K562 (cell line): ENCODE data around the gene H2AZ2. TPM values are rescaled to one million over a fixed set of nuclear protein-coding genes. Genes with fewer than 3 reads are reported as not detected.

Experiments used
- CSDE1 ChIP-seq, 2 experiments: fragments of 450-650 bp; IDR thresholded peaks; 2 replicates each; pipeline ENCODE4 v1.6.1; 2016; ENCODE audit warnings: mild to moderate bottlenecking in 1 of 2
- DIDO1 ChIP-seq: fragments of 450-650 bp; IDR thresholded peaks from 2 replicates; pipeline ENCODE4 v1.6.1; 2016; ENCODE audit warnings: low read depth, missing biosample characterization, missing genetic modification characterization
- NEUROD1 ChIP-seq: fragments of 150-350 bp; IDR thresholded peaks from 2 replicates; pipeline ENCODE4 v1.6.1; 2014; ENCODE audit warnings: borderline replicate concordance, low read length, low read depth; ENCODE audit not compliant: partially characterized antibody
- NFE2L1 ChIP-seq: fragments of 450-650 bp; IDR thresholded peaks from 2 replicates; pipeline ENCODE4 v1.6.1; 2016; ENCODE audit warnings: missing genetic modification characterization, low read depth, mild to moderate bottlenecking, missing compliant biosample characterization, moderate library complexity, borderline replicate concordance
- NFIX ChIP-seq: fragments of 250-450 bp; sonication (Bioruptor Pico); IDR thresholded peaks from 2 replicates; pipeline ENCODE4 v1.4.0; 2020; ENCODE audit warnings: low read depth, mild to moderate bottlenecking, moderate library complexity
- PRMT5 ChIP-seq: sonication (generic); formaldehyde crosslinking; IDR thresholded peaks from 2 replicates; pipeline ENCODE4 v1.5.0; 2020; ENCODE audit warnings: missing genetic modification reagents
- RFX7 ChIP-seq: fragments of 250-450 bp; sonication (Bioruptor Pico); IDR thresholded peaks from 2 replicates; pipeline ENCODE4 v1.5.1; 2021; ENCODE audit warnings: mild to moderate bottlenecking
- SETDB1 ChIP-seq: IDR thresholded peaks from one replicate; pipeline ENCODE4 v1.6.1; 2012; ENCODE audit warnings: low read length, control low read depth, inconsistent platforms
- SMAD2 ChIP-seq: fragments of 150-350 bp; IDR thresholded peaks from 2 replicates; pipeline ENCODE4 v1.6.1; 2014; ENCODE audit warnings: low read depth, mild to moderate bottlenecking, low read length
- STAT5B ChIP-seq: fragments of 250-450 bp; sonication (Bioruptor Pico); IDR thresholded peaks from 2 replicates; pipeline ENCODE4 v1.8.0; 2021; ENCODE audit warnings: mild to moderate bottlenecking, inconsistent platforms
- TSHZ1 ChIP-seq: fragments of 250-450 bp; sonication (Bioruptor Pico); IDR thresholded peaks from 2 replicates; pipeline ENCODE4 v1.4.0; 2020; ENCODE audit warnings: mild to moderate bottlenecking, moderate library complexity
- ZBTB11 ChIP-seq, 3 experiments: fragments of 200-800 bp in 1 of 3; fragments of 250-450 bp in 1 of 3; fragments of 450-650 bp in 1 of 3; sonication (Bioruptor Pico) in 1 of 3; sonication (Bioruptor generic) in 1 of 3; formaldehyde crosslinking in 1 of 3; IDR thresholded peaks; 2 replicates each; pipeline versions ENCODE4 v1.6.1 to v1.8.0; 2016 to 2022; ENCODE audit warnings: mild to moderate bottlenecking in 2 of 3, missing genetic modification characterization in 2 of 3, missing compliant biosample characterization in 1 of 3, moderate library complexity in 1 of 3
- ZNF224 ChIP-seq: sonication (generic); formaldehyde crosslinking; IDR thresholded peaks from 2 replicates; pipeline ENCODE4 v1.8.0; 2022; ENCODE audit warnings: mild to moderate bottlenecking, missing genetic modification reagents
- polyA plus RNA-seq, 8 experiments: library from polyadenylated mRNA; depleted of rRNA in 4 of 8; stranded (reverse) in 5 of 8; unstranded in 3 of 8; fragments of >200 nt; fragmentation: Nextera tagmentation in 2 of 8; fragmentation: Illumina TruSeq in 1 of 8; extraction: Ambion mirVana in 2 of 8; extraction: Trizol in 1 of 8; gene quantifications; 2 replicates each; pipeline versions ENCODE4 v1.2.1 to v1.2.3, GENCODE V29; 2011 to 2014; ENCODE audit warnings: inconsistent platforms in 1 of 8, missing spikeins in 1 of 8
- total RNA-seq, 7 experiments: library from RNA; depleted of rRNA in 6 of 7; stranded (reverse); fragments of >200 nt in 6 of 7; fragmentation: Illumina TruSeq in 2 of 7; extraction: Trizol in 2 of 7; gene quantifications; 2 replicates each; pipeline versions ENCODE4 v1.2.1 to v1.2.3, GENCODE V29; 2011 to 2021; ENCODE audit warnings: low replicate concordance in 1 of 7
- TF ChIP-seq, protein P1 (sequence below): sonication (generic); formaldehyde crosslinking; IDR thresholded peaks from 2 replicates; pipeline ENCODE4 v1.8.1; 2022; ENCODE audit warnings: missing genetic modification reagents
- TF ChIP-seq, protein P2 (sequence below): fragments of 250-450 bp; sonication (Bioruptor Pico); IDR thresholded peaks from 2 replicates; pipeline ENCODE4 v1.8.0; 2022; ENCODE audit warnings: moderate library complexity, mild to moderate bottlenecking, inconsistent platforms
- TF ChIP-seq, protein P3 (sequence below): fragments of 450-650 bp; formaldehyde crosslinking; conservative IDR thresholded peaks from 2 replicates; pipeline ENCODE4 v1.4.0; 2022; ENCODE audit warnings: mild to moderate bottlenecking, missing genetic modification characterization

The H2AZ2 gene
- total and polyA plus RNA-seq, 9 of the 15 experiments (the other 6 are each of a cell fraction or from before 2014, with no cell fraction given) = 105 to 382 (median 286) TPM

GRCh38 chr7:44796034-44796503 is 51.8 kb downstream of the H2AZ2 start (continued):
- TF ChIP-seq TSHZ1 (CRISPR knock-in tag) (no peak), CSDE1 (IDR thresholded peaks at IDR 0.05) (no peak), SETDB1 (no peak), PRMT5 (CRISPR knock-in tag) (no peak), SMAD2 (no peak), DIDO1 (tag) (no peak), NEUROD1 (no peak), ZBTB11 (CRISPR knock-in tag; IDR thresholded peaks at IDR 0.05) (no peak), STAT5B (CRISPR knock-in tag) (no peak), RFX7 (CRISPR knock-in tag) (no peak), ZNF224 (no peak), NFE2L1 (tag) (no peak), NFIX (no peak)
- TF ChIP-seq, protein P1, sequence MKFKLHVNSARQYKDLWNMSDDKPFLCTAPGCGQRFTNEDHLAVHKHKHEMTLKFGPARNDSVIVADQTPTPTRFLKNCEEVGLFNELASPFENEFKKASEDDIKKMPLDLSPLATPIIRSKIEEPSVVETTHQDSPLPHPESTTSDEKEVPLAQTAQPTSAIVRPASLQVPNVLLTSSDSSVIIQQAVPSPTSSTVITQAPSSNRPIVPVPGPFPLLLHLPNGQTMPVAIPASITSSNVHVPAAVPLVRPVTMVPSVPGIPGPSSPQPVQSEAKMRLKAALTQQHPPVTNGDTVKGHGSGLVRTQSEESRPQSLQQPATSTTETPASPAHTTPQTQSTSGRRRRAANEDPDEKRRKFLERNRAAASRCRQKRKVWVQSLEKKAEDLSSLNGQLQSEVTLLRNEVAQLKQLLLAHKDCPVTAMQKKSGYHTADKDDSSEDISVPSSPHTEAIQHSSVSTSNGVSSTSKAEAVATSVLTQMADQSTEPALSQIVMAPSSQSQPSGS = no peak
- TF ChIP-seq, protein P2, sequence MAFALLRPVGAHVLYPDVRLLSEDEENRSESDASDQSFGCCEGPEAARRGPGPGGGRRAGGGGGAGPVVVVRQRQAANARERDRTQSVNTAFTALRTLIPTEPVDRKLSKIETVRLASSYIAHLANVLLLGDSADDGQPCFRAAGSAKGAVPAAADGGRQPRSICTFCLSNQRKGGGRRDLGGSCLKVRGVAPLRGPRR (CRISPR knock-in tag) = no peak
- TF ChIP-seq, protein P3, sequence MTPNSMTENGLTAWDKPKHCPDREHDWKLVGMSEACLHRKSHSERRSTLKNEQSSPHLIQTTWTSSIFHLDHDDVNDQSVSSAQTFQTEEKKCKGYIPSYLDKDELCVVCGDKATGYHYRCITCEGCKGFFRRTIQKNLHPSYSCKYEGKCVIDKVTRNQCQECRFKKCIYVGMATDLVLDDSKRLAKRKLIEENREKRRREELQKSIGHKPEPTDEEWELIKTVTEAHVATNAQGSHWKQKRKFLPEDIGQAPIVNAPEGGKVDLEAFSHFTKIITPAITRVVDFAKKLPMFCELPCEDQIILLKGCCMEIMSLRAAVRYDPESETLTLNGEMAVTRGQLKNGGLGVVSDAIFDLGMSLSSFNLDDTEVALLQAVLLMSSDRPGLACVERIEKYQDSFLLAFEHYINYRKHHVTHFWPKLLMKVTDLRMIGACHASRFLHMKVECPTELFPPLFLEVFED (CRISPR knock-in tag) = peak; percentile 63; the same call in 1 of the 2 replicates
